Measurements from ENCODE around the gene PET117.
"Not testable (repeated sequence)": the region's sequence is repeated elsewhere in the genome, so short reads cannot be mapped to it uniquely, and the experiment has no call there.

Gene PET117

DNA sequence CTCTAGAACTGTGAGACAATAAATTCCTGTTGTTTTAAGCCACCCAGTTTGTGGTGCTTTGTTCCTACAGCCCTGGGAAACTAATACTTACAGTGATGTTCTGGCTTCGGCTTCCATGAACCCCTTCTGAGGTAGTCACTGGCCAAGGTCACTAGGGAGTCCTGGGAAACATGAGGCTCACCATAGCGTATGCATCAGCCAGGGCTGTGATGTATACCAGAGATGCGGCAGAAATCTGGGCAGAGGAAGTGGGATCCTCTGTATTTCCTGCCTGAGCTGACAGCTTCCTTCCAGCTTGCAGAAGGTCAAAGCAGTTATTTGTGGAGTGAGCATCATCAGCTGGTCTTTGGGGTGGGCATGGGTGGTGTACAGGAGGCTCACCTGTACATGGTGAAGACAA is 27.9 kb downstream of the PET117 start:
- no peak for DNase-seq

DNA sequence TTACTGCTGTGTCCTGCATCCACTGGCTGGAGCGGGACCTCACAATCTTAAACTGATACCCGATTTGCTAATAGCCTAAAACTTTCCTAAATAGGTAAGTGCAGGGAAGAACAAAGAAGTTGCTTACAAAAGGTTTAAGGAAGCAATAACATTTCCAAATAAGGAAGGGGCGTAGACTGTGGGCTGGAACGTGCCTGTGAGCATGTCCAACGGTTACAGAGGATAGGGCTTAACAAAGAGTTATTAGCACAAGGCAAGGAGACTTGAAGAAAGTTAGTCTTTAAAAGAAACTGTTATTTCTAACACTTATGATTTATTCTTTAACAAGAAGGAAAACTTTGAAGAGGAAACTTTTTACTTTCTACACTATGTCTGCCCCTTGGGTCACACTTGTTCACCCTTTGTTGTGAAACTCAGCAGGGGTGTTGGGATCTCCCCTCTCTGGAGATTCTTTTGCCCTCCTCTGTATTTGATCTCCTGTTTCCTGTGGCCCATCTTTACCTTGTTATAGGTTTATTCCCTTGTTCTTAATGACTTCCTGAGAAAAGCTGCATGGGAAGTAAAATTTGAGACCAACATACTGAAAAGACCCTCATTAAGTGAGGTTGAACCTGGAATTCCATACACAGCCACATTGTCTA is 28.7 kb downstream of the PET117 start:
- no peak for DNase-seq

DNA sequence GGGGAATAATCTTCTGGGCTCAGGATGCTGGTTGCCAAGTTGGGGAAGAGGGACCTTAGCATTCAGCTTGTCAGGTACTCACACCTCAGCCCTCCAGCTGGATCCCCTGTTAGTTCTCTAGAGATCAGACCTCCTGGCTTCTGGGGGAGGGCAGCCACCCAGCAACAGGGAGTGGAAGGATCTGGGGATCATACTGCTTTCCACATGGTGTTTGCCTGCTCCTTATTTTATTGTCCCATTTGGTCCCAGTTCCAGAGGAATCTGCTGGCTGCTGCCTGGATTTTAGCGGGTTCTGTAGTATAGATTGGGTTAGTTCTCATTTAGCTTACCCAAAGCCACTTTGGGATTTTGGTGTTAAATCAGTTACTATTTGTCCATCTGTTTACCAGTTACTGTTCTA is 29.3 kb downstream of the PET117 start:
- no peak for DNase-seq

DNA sequence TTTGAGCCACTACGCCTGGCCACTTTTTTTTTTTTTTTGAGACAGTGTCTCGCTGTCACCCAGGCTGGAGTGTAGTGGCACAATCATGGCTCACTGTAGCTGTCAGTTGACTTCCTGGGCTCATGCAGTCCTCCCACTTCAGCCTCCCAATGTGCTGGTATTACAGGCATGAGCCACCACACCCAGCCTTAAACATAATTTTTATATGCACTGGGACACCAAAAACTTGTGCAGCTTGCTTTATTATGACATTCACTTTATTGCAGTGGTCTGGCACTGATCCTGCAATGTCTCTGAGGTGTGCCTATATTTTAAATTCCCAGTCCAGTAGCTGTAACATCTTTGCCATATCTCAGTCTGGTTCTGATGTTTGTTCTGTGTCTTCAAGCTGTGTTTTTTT is 34.7 kb downstream of the PET117 start:
- no peak for DNase-seq

DNA sequence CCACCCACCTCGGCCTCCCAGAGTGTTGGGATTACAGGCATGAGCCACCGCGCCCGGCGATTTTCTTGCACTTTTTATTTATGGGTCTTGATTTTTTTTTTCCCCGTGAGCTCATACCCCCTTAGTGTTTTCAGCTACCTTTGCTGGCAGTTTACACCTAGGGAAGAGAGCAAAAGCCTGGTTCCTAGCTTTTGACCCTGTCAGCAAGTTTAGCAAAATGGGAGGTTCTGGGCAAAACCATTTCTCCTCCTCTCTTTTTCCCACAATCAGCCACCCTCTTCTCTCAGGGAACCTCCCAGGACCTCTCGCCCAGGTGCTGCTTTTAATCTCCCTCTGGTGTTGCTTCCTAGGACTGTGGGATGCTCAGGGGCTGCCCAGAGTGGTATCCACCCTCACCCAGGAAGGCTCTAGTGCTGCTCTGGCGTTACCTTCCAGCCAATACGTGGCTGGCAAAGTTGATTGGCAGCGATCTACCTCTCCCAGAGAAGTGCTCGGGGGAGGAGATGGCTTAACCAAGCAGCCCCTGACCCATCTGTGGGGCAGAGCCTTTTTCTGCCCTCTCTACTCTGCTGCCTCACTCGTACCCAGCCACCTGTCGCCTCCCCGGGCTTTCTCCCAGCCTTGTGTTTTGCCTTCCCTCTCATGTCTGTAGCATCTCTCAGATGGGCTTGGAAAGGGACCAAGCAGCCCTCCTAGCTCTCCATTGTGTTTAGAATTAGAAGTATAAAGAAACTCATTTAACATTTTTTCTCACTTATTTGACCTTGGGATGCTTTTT is 37.4 kb downstream of the PET117 start:
- DNase-seq: no peak

DNA sequence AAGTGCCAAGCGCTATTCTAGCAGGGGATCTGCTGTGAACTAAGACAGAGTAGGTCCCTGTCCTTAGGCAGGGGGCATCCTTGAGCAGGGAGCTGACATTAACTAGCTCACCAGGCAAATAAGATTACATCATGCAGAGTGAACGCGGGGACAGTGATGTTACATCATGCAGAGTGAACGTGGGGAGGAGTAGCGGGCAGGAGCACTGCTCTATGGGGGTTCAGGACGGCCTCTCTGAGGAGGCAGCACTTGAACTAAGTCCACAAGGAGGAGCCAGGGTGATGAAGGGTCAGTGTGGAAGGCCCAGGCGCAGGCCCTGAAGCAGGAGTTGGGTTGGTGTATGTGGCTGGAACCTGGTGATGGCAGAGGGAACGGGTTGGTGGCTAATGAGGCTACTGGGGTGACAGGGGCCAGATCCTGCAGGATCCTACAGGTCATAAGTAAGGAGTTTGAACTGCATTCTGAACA is 38.7 kb downstream of the PET117 start:
- DNase-seq: no peak

DNA sequence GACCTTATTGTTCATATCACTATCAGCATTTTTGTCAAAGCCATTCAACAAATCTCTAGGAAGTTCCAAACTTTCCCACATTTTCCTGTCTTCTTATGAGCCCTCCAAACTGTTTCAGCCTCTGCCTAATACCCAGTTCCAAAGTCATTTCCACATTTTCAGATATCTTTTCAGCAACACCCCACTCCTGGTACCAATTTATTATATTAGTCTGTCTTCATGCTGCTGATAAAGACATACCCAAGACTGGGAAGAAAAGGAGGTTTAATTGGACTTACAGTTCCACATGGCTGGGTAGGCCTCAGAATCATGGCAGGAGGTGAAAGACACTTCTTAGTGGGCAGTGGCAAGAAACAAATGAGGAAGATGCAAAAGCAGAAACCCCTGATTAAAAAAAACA is 42.7 kb downstream of the PET117 start:
- not testable (repeated sequence) for DNase-seq

DNA sequence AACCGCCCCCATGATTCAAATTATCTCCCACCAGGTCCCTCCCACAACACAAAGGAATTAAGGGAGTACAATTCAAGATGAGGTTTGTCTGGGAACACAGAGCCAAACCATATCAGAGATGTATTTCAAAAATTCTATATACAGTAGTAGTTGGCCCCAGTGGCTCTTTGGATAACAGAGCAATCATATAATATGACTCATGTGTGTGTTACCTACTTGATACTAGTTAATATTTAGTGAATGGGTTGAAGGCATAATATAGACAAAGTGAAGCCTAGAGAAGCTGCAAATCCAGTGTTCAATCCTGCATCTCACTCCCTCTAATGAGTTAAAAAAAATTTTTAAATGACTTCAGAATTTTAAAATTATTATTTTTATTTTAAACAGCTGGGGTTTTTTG is 43.2 kb downstream of the PET117 start:
- DNase-seq: no peak

DNA sequence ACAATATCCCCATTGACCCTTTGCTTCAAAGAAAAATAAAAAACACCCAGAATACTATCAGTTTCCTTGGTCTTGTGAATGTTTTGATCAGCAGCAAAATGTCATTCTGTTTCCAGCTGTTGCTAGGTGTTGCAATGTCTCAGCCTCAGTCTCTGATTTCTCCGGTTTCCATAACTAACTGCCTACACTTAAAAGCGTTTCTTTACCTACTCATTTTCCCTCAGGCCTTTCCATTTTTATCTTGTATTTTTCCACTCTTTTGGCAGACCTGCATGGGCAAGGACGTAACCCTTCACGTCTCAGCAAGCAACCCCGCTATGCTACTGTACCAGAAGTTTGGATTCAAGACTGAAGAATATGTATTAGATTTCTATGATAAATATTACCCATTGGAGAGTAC is 49.4 kb downstream of the PET117 start:
- no peak for DNase-seq

DNA sequence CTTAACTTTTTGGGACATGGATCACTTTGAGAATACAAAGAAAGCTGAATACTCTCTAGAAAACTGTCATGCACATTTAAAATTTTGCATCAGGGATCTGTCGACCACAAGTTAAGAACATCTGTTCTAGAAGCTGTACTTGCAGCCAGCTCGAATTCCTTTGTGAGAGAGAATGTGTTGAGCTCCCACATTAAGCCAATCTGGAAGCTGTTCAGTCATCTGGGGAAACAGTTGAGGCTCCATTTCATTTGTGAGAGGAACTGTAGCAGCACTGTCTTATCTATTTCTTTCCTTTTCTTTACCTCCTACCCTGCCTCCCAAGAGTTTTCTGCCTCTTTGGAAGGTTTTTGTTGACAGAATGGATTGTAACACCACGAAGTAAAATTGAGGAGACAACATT is 50.8 kb downstream of the PET117 start:
- no peak for DNase-seq

DNA sequence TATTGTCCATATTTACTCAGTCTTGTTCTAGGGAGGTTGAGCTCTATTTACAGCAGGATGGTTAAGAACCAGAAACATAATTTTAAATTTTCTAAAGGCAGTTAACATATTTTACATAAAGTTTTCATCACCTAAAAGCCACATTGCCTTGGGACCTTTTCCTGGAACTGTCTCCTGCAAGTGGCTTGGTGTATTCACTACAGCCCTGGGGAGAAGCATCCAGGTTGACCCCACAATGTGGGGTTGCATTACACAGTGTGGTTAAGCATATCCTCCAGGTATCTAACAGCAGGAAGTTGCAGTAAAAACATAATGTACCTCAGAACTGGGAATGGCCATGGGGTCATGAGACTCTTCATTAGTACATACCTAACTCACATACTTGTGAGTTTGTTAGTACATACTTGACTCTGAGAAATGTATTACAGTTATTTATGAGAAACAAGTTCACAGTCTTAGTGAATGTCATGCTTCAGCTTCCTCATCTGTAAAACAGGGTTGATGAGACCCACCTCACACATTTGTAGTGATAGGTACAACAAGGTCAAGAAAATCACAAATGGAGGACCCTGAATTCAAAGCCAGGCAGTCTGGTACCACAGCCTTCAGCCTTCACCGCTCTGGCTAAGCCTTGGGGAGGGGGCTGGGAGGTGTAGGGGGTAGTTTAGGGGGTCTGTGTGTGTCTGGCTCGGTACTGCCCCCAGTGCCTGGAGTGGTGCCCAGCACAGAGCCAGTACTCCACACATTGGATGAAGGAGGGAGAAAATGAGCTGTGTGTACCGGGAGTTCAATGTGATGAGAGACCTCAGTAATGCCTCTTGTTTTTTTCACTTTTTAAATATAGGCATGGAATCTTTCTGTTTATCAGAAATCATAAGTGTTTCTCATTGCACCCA is 52.9 kb downstream of the PET117 start:
- no peak for DNase-seq

DNA sequence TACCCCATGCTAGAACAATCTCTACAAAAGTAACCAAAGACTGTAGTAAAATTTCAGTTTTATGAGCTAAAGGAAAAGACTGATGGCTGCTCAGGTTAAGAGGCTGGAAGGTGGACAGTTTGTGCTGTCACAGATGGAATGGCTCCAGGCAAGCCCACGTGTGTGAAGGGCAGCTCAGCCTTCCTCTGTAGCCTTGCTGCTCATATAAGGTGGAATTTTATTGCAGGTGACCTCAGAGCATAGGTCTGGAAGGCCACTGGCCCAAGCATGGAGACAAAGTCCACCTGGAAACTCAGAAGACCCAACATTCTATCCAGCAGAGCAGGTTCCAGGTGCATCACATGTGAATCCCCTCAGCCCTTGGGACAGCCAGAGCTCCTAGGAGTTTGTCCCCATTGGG is 53.6 kb downstream of the PET117 start:
- no peak for DNase-seq

Measured in CD4-positive, alpha-beta T cell treated with Interleukin-4 for 1 hour (primary cell).